Aorta (tissue), 5 donors: ENCODE data around the gene C16orf74. TPM values are rescaled to one million over a fixed set of nuclear protein-coding genes. Genes with fewer than 3 reads are reported as not detected.

Experiments used
- ATAC-seq: fragments of 200-7000 bp; cut with Tn5 transposase; one replicate; pipeline ENCODE4 v1.9.1; 2022; ENCODE audit warnings: moderate library complexity; ENCODE audit not compliant: low FRiP score
- DNase-seq, 2 donors: peaks; one replicate each; pipeline ENCODE4 v3.0.0-alpha.2; 2020
- H3K27ac ChIP-seq, 2 donors: one replicate each; pipeline ENCODE4 v1.5.1; 2013; ENCODE audit warnings: low read length in 2 of 2, mild to moderate bottlenecking in 2 of 2, moderate library complexity in 2 of 2, control low read depth in 1 of 2, inconsistent platforms in 1 of 2, low read depth in 1 of 2
- H3K27me3 ChIP-seq, 2 donors: one replicate each; pipeline ENCODE4 v1.6.1; 2013; ENCODE audit warnings: control low read depth in 1 of 2, low read length in 1 of 2, mild to moderate bottlenecking in 1 of 2, moderate library complexity in 1 of 2; ENCODE audit not compliant: insufficient read depth in 2 of 2, control insufficient read depth in 1 of 2
- H3K36me3 ChIP-seq, 2 donors: one replicate each; pipeline ENCODE4 v1.6.1; 2013; ENCODE audit warnings: control low read depth in 1 of 2, low read length in 1 of 2, mild to moderate bottlenecking in 1 of 2; ENCODE audit not compliant: insufficient read depth in 2 of 2, control insufficient read depth in 1 of 2
- H3K4me1 ChIP-seq, 2 donors: one replicate each; pipeline ENCODE4 v1.6.1; 2013; ENCODE audit warnings: low read length in 2 of 2, control low read depth in 1 of 2, mild to moderate bottlenecking in 1 of 2, moderate library complexity in 1 of 2; ENCODE audit not compliant: insufficient read depth in 2 of 2, control insufficient read depth in 1 of 2
- H3K4me3 ChIP-seq, 2 donors: one replicate each; pipeline ENCODE4 v1.5.1; 2013; ENCODE audit warnings: low read length in 2 of 2, control low read depth in 1 of 2, mild to moderate bottlenecking in 1 of 2
- H3K9me3 ChIP-seq: one replicate; pipeline ENCODE4 v1.6.1; 2013; ENCODE audit warnings: mild to moderate bottlenecking, low read length; ENCODE audit not compliant: control insufficient read depth
- WGBS, 2 donors: extraction: QIAGEN DNeasy Blood & Tissue Kit; methylation state at CpG; one replicate each; pipeline ENCODE4 v1.1.7; 2013; 5-methylcytosine and 5-hydroxymethylcytosine counted together
- intact Hi-C, 2 donors: fragments of 100-400 bp; cut with DNase I; formaldehyde crosslinking; loops; one replicate each; pipeline versions ENCODE4 v1.14.2 to v1.15.0; 2022
- polyA plus RNA-seq, 2 donors: library from polyadenylated mRNA; stranded (reverse); fragments of 200-250 nt; gene quantifications; one replicate each; pipeline ENCODE4 v1.2.3, GENCODE V29; 2013
- total RNA-seq, 2 donors: library from RNA; stranded (reverse); fragmentation: NEBNext Ultra II Directional; extraction: Animal tissue kit (Norgen Biotek cat#: 25700); gene quantifications; one replicate each; pipeline ENCODE4 v1.2.1, GENCODE V29; 2021
- donor health status: healthy with polysubstance abuse.
- donor health status: Bipolar disorder and iron deficiency.
- donor health status: DM: no; HTN: no; CAD: no.
- donor health status: DM: no; HTN: no; CAD: no.
- donor health status: DM: yes; HTN: yes; CAD: no.

The C16orf74 gene
- total and polyA plus RNA-seq, 4 donors, result 0.87 TPM; not detected in 3

DNA sequence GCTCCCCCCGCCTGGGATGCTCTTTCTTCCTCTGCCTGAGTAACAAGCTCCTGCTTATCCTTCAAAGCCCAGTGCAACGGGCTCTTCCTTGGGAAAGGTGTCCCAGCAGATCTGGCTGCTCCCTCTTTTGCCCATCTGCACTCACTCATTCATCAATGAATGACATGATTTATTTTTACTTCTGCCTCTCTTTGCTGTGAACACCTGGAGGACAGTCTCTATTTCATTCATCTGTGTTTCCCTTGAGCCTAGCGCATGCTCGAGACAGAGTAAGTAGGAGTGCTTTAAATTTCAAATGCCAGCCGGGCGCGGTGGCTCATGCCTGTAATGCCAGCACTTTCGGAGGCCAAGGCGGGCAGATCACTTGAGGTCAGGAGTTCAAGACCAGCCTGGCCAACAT, 40.2 kb downstream of the C16orf74 start:
- ATAC-seq (no peak), DNase-seq (no peak)
- WGBS, 2 donors, result 86 to 92% methylated on average over 9 of the region's 9 CpGs
- no peaks in the 10 kb centered on the region for H3K27me3 ChIP-seq
- H3K4me3 ChIP-seq, result no peak overlapping the region
- H3K9me3 ChIP-seq, result peaks cover 6% of the 10 kb centered on the region
- no peaks in the 10 kb centered on the region for H3K36me3 ChIP-seq
- intact Hi-C loops, result loop anchor here (10.0 kb wide), 2 partner anchors 286 to 436 kb away; no protein-coding TSS in a partner anchor
- no peaks in the 10 kb centered on the region for H3K4me1 ChIP-seq
- H3K27ac ChIP-seq, result no peak overlapping the region

DNA sequence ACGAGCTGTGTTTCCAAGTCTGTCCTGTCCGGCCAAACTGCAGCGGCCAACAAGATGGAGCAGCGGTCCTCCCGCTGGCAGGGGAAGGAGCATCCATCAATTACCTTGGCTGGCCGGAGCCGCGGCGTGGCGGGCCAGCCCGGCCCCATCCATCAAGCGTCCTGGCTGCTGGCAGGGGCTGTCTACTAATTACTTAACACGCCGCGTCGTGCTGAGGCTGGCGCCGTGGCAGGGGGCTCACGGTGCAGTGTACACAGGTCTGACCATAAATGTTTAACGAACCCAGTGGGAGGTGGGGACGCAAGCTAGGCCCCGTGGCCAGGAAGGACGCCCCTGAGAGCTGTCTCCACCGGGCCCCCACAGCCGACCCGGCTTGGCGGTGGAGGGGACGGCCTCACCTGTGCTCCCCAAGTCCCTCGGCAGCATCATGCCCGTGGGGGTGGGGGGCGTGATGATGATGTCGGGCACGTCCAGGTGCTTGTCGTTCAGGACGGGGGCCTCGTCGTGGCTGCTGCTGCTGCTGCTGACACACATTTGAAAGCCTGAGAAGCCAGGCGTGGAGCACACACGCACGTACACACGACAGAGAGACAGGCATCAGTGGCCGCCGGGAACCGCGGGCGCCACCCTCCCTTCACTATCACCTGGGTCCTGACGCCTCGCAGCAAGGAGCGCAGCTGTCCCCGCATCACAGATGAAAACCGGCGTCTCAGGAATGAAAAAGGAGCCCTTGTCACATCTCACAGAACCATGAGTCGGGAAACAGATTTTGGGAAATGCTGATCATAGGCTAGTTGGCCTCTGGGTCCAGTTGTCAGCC, 40.9 kb downstream of the C16orf74 start:
- Histone ChIP-seq H3K36me3 (no peaks in the 10 kb centered on the region), H3K27me3 (no peaks in the 10 kb centered on the region), H3K9me3 (peaks cover 6% of the 10 kb centered on the region), H3K27ac (no peak overlapping the region), H3K4me1 (no peaks in the 10 kb centered on the region), H3K4me3 (no peak overlapping the region)
- DNase-seq (no peak), ATAC-seq (no peak)
- intact Hi-C loops, result loop anchor here (10.0 kb wide), 2 partner anchors 285 to 435 kb away; no protein-coding TSS in a partner anchor
- 40 to 46% methylated on average over 50 to 53 of the region's 53 CpGs for WGBS, 2 donors

DNA sequence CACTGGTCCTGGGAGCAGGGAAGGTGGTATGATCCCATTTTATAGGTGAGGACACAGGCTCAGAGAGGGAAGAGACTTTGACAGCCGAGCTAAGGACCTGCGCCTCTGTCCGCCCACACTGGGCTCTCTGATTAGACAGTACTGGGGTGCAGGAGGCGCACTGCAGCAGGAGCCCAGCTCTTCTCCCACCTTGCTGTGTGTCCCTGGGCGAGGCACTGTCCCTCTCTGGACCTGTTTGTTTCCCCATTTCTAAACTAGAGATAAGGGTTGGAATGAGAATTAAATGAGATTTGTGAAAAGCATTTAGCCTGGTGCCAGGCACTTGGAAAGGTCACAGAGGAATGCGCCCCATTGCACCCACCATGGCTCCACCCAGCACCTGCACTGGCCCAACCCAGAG, 42.6 kb downstream of the C16orf74 start:
- Histone ChIP-seq H3K4me3 (no peak overlapping the region), H3K27ac (no peak overlapping the region), H3K9me3 (peaks cover 6% of the 10 kb centered on the region), H3K4me1 (no peaks in the 10 kb centered on the region), H3K27me3 (no peaks in the 10 kb centered on the region), H3K36me3 (no peaks in the 10 kb centered on the region)
- whole genome bisulfite sequencing, 2 donors, result 90 to 94% methylated on average over 6 of the region's 6 CpGs
- intact Hi-C loops, result no loop called here
- no peak for DNase-seq
- no peak for ATAC-seq

GRCh38 chr16:85707528-85708095, 43.3 kb downstream of the C16orf74 start:
- whole genome bisulfite sequencing, 2 donors, result 84 to 85% methylated on average over 16 of the region's 16 CpGs
- H3K36me3 ChIP-seq, result no peaks in the 10 kb centered on the region
- no peak for ATAC-seq
- H3K27me3 ChIP-seq, result no peaks in the 10 kb centered on the region
- no peaks in the 10 kb centered on the region for H3K4me1 ChIP-seq
- no peak overlapping the region for H3K4me3 ChIP-seq
- DNase-seq, result no peak
- peaks cover 6% of the 10 kb centered on the region for H3K9me3 ChIP-seq
- no peak overlapping the region for H3K27ac ChIP-seq
- intact Hi-C loops, result no loop called here

GRCh38 chr16:85706449-85707034, 44.4 kb downstream of the C16orf74 start:
- Histone ChIP-seq H3K36me3 (no peaks in the 10 kb centered on the region), H3K9me3 (peaks cover 2% of the 10 kb centered on the region), H3K27ac (no peak overlapping the region), H3K4me3 (no peak overlapping the region), H3K4me1 (no peaks in the 10 kb centered on the region), H3K27me3 (no peaks in the 10 kb centered on the region)
- ATAC-seq (no peak), DNase-seq (no peak)
- WGBS, 2 donors, result 93% methylated on average over 11 of the region's 11 CpGs
- intact Hi-C loops, result no loop called here

- Histone ChIP-seq H3K4me3 (no peak overlapping the region), H3K27ac (no peak overlapping the region), H3K36me3 (no peaks in the 10 kb centered on the region), H3K27me3 (no peaks in the 10 kb centered on the region), H3K4me1 (no peaks in the 10 kb centered on the region), H3K9me3 (peaks cover 2% of the 10 kb centered on the region)
- DNase-seq, result no peak
- 88 to 90% methylated on average over 20 of the region's 20 CpGs for WGBS, 2 donors
- intact Hi-C loops, result no loop called here
- no peak for ATAC-seq
These were observed 45.7 kb downstream of the C16orf74 start for GRCh38 chr16:85704900-85705846.

DNA sequence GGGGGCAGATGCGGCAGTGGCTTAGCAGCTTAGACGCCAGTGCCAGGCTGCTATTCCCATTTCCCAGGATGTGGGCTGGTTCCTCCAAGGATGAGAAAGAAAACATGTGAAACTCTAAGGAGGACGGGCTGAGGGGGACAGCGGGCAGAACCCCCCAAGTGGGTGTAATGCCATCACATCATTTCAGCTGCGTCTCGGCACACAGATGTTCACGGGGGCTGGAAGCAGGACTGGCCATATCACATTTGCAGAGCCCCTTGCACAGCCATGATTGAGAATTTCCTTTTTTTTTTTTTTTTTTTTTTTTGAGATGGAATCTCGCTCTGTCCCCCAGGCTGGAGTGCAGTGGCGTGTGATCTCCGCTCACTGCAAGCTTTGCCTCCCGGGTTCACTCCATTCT, 46.9 kb downstream of the C16orf74 start:
- 81 to 86% methylated on average over 10 to 11 of the region's 11 CpGs for WGBS, 2 donors
- Histone ChIP-seq H3K27me3 (no peaks in the 10 kb centered on the region), H3K27ac (no peak overlapping the region), H3K36me3 (no peaks in the 10 kb centered on the region), H3K4me1 (no peaks in the 10 kb centered on the region), H3K4me3 (no peak overlapping the region), H3K9me3 (peaks cover 2% of the 10 kb centered on the region)
- intact Hi-C loops, result no loop called here
- DNase-seq (no peak), ATAC-seq (no peak)

- H3K9me3 ChIP-seq, result peaks cover 2% of the 10 kb centered on the region
- 44 to 45% methylated on average over 7 of the region's 7 CpGs for WGBS, 2 donors
- no peaks in the 10 kb centered on the region for H3K4me1 ChIP-seq
- ATAC-seq (no peak), DNase-seq (no peak)
- H3K4me3 ChIP-seq, result no peak overlapping the region
- H3K27ac ChIP-seq, result no peak overlapping the region
- intact Hi-C loops, result no loop called here
- H3K27me3 ChIP-seq, result no peaks in the 10 kb centered on the region
- H3K36me3 ChIP-seq, result no peaks in the 10 kb centered on the region
These were observed 51.3 kb downstream of the C16orf74 start for GRCh38 chr16:85699628-85700027.
